NCI-H524 (cell line): ENCODE measurements around the gene LDB2.
"Not testable (repeated sequence)": the region's sequence is repeated elsewhere in the genome, so short reads cannot be mapped to it uniquely, and the experiment has no call there.

Experiments
- DNase-seq, 2 experiments: peaks; one replicate each; lab custom pipeline; 2025; lab: John Stamatoyannopoulos, UW

Gene LDB2

DNA sequence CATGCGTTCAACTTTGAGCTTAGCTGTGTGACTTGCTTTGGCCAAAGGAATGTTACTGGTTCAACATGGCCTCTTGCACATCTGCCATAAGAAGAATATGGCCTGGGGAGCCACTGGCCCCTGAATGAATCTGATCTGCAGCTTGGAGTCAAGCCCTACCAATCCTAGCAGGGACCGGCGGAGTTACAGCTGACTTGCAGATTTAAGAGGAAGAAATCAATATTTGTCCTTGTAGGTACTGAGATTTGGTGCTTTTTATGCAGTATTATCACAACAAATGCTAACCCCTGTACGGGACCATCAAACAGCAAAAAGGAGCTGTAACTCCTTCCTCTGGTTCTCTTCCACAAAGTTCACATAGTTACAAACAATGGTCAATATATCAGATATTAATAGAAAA lies 252.0 kb downstream of the LDB2 start:
- DNase-seq, result no peak

DNA sequence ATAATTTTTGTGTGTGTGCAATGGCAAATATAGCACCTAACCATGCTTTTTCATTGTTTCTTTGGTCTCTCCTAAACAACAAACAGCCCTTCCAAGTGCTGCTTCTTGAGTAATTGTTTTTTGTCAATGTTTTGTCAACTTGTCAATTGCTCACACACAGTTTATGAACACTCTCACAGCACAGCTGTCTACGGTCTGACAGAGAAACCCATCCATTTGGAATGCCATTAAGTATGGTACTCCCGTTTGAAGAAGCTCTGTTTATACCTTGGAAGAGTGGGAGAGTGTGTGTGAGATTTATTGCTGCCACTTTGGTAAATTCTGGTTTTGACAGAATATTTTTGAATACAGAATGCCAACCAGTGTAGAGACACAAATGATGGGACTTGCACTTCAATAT lies 254.6 kb downstream of the LDB2 start:
- no peak for DNase-seq

DNA sequence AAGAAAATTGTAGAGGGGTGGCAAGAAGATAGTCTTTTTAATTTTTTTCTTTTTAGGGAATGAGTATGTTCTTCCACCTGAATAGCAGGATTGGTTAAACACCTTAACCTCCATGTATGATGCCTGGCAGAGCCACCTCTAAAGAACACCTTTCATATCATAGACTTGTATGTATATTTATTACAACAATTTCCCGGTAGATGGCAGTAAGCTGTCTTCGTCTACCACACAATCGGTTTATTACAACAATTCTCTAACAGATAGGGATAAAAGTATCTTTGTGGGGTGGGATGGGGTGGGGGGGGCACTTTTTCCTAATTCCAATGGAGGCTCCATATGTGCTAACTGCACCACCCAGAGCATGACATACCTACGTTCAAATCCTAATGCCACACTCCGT lies 255.5 kb downstream of the LDB2 start:
- DNase-seq, result peak in 1 of 2 experiments; percentile 25

DNA sequence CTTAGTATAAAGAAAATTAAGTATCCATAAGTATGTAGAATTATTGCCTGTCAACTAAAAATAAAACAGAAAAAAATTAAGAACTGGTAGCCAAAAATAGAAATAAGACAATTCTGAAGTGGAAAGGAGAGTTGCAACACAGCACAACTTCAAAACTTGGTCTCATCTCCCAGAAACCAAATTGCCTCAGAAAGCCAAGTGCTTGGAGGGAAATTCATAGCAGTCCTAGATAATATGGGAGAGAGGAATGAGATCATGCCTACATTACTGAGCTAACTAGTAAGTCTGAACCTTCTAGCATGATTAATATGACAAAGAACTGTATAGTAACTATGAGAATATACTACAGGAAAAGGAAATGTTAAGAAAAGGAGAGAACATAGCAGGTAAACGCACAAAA lies 256.5 kb downstream of the LDB2 start:
- DNase-seq, result no peak

DNA sequence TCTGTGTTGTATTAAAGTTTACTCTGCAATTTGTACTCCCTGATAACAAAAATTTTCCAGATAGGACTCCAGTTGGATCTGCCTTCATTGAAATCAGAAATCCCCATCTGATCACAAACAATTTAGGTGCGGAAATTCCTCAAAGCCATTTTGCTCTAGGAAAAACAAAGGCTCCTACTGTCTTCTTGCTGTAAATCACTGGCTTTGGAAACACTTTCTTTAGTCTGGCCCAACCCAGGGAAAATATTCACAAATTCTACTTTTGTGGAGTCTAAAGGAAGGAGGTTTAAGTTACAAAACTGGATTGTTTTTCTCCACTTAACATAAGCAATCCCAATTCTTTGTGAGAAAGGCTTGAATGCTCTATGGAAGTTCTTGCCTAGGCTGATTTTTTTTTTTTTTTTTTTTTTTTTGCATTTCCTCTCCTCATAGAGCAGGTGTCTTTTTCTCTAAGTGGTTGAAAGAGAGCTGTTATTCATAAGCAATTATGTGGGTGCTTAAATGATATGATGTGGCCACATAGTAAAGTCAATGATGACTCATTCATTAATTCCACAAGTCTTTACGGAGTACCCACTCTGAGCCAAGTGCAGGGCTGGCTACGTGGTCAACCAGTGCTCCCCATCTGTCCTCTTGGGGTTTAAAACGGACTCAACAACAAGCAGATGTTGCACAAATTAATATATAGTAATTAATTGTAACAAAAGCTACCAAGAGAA lies 261.4 kb downstream of the LDB2 start:
- DNase-seq, result peak; percentile 87 to 98

DNA sequence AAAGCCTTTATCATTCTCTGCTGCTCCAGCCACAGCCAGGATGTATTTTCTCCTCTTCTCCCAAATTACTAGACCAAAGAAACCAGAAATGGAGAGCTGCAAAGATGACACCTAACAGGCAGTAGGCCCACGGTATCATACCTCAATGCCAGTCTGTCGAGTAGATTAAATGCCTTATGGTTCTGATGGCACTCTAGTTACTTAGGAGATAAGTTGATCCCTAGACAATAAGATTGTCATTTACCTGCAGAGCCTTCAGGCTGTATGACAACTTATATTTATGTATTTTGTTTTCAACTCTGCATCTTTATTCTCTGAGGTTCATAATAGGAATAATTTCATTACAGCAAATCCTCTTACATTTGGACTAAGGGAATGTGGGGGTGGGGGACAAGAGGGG lies 262.1 kb downstream of the LDB2 start:
- DNase-seq, result peak; percentile 29 to 80

DNA sequence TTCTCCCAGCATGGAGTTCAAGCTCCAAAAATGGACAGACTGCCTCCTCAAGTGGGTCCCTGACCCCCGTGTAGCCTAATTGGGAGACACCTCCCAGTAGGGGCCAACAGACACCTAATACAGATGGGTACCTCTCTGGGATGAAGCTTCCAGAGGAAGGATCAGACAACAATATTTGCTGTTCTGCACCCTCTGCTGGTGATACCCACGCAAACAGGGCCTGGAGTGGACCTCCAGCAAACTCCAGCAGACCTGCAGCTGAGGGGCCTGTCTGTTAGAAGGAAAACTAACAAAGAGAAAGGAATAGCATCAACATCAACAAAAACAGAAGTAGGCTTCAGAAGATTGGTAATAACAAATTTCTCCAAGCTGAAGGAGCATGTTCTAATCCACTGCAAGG lies 269.2 kb downstream of the LDB2 start:
- DNase-seq, result not testable (repeated sequence)

DNA sequence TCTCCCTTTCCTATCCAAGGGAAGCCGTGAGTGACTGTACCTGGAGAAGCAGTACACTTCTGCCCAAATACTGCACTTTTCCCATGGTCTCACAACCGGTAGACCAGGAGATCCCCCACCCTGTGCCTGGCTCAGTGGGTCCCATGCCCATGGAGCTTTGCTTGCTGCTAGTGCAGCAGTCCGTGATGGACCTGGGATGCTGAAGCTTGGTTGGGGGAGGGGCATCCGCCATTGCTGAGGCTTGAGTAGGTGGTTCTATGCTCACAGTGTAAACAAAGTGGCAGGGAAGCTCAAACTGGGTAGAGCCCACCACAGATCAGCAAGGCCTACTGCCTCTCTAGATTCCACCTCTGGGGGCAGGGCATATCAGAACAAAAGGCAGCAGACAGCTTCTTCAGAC lies 269.6 kb downstream of the LDB2 start:
- DNase-seq, result not testable (repeated sequence)

DNA sequence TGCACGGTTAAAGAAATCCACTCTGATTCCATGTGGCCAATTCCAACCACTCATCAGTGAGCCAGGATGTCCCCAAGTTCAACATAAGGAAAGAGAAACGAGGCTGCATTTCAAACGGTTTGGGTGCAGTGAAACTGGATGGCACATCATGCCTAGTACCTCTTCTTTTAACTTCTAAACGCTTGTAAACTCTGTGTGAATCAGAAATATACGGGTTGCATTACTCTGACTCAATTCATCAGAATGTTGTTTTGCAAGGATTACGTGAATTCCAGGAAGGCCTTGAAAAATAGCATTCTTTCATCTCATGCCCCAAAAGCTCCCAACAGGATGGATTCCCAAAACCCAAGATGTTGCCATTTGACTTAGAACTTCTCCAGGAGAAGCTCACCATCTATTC lies 270.4 kb downstream of the LDB2 start:
- no peak for DNase-seq

DNA sequence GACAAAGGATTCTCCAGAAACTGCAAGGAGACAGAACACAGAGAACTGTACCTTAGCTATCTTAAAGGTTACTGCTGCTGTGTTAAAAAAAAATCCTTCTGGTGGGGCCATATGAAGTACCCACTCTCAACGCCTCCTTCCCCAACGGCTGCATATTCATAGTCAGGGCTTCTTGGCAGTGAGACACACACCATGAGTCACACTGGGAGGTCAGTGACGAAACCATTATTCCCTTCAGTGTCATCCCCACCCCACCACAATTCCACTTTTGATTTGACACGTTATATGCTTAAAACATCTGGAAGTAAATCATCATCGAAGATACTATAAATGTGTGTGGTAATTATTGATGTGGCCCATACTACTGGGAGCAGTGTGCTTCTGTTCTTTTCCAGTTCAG lies 271.5 kb downstream of the LDB2 start:
- no peak for DNase-seq

DNA sequence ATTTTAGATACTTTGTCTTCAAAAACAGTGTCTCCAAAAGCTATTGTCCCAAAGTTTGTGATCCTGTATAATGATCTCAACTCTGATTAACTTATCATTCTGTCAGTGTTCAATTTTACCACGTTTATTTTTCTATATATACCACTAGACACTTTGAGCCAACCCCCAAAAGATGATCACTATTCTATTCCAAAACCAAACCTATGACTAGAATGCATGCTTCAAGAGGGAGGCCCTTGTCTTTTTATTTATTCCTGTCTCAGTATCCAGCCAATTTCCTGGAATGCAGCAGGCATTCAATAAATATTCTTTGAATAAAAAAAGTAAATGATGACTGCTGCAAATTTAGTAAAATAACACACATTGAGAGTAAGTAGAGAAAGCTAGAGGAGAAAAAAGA lies 275.6 kb downstream of the LDB2 start:
- DNase-seq, result no peak

DNA sequence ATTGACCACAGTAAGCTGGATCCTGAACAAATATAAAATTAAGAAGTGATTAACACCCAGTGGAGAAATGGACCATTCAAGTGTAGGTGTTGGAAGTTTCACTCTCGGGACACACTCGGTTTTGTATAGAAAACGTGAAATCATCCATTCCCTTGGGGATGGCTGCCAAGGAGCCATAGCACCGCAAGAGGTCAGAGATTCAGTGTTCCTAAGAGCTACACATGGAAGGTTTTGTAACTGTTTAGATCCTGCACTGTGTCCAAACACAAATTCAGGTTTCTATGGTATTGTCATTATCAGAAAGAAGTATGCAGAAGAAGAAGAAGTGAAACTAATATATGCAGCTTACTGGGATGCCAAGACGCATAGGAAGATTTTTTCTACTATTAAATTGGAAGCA lies 281.0 kb downstream of the LDB2 start:
- no peak for DNase-seq

DNA sequence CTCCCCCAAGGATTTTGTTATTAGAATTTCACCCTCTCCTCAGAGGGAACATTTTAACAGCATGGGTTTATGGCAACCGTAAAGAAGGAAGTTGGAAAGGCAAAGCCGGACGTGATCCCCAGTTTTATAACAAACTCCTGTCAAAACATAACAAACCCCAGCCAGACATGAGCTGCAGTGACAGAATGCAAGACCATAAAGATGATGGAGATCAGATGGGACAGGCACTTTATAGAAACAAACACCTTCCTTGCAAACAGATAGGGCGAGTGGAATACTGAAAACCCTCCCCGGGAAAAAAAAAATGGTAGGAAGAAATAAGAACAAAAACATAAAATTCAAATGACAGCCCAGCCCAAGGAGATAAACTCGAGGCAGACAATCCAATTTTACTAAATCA lies 281.4 kb downstream of the LDB2 start:
- no peak for DNase-seq

DNA sequence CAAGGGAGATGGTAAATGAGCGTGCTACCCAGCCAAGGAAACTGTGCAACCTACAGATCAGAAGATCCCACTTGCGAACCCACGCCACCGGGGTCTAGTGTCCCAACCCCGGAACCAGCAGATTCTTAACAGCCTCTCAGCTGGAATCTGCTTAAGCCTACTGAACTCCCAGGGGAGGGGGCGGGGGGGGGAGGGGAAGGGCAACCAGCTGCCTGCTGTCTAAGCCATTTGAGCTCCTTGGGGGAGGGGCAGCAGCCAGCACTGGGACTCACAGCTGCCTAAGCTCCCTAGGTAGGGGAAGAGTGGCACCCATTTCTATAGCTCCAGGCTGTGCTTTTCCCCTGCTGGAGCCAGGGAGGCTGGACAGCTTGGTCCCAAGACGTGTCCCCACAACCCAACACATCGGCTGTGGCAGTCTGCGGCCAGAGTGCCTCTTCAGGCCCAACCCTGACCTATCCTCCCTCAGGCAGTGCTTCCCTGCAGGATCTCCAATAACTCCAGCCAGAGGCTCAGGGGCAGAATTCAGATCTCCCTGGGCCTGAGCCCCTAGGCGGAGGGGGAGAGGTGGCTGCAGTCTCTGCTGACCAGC lies 289.2 kb downstream of the LDB2 start:
- peak; percentile 54 to 89 for DNase-seq

DNA sequence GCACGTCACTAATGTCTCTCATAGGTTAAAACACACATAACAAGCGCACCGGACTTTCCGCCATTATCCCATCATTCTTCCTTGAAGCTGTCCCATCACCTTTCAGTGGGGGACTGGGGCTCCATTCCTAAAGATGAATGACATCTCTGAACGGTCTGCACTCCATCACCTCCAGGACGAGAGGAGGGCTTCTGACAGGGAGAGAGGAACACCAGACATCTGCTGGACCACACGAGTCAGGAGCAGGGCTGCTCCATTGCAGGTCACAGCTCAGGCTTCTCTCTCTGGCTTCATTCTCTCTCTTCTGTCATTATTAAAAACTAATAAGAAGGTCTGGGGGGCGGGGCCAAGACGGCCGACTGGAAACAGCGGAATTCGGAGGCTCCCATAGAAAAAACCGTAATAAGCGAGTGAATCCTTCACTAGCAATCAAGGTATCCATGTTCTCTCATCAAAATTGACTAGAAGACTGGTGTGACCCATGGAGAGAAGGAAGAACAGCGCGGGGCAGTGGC lies 289.8 kb downstream of the LDB2 start:
- no peak for DNase-seq

DNA sequence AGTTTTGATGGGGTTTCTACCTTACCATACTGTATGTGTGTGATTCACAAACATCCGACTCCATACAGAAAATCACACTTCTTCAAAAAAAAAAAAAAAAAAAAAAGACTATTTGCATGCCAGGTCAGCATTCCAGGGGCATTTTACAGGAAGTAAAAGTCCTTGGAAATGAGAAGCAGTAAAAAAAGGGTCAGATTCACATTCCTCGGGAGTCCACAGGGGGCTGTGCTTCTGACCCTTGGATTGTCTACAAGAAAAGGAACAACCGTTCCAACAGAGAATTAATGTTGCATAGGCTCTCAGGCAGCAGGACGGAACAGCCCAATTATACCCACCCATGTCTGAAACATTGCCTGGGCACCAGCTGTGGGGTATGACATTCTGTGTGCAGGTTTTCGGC lies 290.3 kb downstream of the LDB2 start:
- no peak for DNase-seq

DNA sequence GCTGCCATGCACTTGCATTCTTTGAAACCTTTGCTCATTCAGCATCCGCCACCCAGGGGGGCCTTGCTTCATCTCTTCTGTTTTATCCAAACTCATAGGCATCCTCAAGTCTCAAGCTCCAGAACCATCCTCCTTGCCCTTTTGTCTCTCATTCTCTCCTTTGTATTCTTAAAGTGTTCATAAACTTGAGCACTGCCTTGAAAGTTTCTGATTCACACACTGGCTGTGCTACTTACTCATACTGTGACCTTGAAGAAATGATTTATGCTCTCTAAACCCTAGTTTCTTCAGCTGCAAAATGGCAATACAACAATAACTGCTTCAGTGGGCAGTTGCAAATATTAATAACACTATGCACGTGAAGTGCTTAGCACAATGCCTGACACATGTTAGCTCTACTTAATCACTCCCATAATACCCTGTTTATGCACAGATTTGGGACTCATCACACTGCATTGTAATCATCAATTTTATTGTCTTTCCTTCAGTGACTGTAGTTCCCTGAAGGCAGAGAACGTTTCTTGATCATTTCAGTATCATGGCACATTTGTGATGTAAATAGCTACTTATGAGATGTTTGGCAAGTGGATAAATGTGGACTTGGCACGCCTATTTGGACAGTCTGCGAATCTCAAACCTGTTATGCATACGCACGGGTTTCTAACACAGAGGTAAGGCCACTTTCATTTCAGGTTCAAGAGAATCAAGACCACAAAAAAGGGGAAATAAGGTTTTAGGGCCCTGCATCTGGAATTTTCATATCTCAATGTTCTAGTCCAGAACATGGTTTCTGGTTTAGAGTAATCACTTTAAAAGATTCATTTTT lies 291.0 kb downstream of the LDB2 start:
- no peak for DNase-seq

DNA sequence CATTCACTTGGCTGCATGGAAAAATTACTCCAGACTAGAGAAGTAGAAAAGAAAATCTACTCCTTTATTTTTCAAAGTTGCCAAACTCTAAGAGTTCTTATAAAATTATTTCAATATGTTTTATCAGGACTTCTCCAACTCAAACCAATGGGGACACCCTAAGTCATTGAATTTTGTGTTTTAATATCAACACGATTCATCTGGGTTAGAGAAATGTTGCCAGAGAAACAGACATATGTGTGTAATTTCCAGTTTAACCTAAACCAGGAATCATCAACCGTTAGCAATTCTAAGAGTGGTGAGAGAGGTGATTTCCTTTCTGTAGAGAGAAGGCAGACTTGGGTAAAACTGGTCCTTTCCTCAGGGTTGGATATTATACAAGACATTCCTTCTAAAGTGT lies 291.8 kb downstream of the LDB2 start:
- no peak for DNase-seq

DNA sequence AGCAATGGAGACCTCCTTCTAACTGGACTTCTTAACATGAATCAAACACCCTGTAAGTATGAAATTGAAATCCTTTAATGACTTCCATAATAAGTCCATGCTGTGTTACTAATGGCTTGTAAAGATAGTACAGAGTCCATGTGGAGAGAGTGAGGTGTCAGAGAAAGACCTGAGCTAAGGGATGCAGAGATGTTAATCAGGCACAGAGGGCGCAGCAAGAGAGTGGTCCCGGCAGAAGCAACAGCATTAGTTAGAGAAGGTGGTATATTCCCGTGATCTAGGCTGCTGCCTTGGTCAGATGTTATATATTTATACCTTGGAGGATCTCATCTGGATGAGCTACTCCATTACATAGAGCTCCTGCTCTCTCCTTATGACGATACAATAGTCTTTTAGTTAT lies 295.3 kb downstream of the LDB2 start:
- no peak for DNase-seq

DNA sequence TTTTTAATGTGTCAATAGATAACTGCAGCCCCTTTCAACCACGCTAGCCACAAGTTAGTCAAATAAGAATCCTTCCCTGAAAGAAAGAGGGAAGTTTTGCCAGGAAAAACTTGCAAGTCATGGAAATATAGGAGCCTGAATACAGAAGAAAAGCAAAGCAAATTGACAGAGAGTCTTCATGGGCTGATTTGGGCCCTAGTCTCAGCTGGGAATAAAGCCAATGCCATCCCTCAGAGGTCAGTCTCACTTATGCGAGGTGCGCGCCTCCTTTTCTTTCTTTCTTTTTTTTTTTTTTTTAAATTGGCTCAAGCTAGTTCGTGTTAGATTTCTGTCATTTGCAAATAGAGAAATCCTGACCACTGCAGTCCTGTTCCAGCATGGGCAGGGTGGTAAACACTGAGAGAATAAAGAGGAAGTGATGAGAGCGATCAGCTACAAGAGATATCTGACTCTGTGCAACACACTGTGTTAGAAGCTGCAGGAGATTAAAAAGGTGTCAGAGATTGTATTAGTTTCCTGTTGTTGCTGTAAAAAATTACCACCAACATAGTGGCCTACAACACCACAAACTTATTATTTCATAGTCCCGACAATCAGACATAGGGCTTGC lies 299.7 kb downstream of the LDB2 start:
- no peak for DNase-seq

DNA sequence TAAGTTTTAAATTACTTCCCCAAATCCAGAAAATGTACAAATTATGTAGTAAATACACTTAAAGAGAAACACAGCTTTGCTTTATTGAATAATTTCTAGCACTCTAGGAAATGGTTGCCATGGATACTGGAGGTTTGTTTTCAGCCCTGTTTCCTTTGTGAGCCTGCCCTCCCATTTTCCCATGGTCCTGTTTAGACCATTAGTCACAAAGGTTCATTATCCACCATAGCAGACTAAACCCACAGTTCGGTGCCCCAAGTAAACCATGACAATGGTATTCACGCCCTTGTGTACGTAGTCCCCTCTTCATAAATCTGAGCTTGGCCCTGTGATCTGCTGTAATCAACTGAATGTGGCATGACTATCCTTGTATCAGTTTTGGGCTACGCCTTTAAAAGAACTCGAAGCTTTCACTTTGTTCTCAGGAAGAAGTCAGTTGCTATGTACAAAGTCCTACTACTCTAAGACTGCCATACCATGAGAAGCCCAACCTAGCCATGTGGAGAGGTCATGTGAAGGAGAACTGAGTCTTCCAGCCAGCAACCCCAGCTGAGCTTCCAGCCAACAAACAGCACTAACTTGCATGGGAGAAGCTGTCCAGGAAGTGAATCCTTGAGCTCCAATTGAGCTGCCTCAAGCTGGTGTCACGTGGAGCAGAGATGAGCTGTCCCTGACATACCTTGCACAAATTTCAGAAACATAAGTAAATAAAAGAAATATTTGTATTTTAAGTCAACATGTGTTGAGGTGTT lies 300.4 kb downstream of the LDB2 start:
- no peak for DNase-seq

DNA sequence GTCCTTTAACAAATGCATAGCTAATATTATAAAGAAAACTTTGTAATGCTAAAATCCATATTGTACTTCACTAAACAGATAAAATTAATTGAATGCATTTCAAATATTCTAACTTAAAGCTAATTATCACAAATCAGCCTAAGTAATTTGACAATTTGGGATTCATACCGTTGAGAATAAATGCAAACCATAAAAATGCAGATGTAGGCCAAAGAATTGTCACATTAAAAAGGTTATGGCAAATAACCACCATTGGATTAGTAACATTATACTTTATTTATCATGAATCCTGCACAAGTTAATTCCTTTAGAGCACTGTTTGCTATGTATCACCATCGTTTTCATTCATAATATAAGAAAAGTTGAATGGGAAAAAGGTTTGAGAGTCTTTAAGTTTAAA lies 301.0 kb downstream of the LDB2 start:
- no peak for DNase-seq
